ENCODE measurements around the gene PRKN. TPM values are rescaled to one million over a fixed set of nuclear protein-coding genes. Genes with fewer than 3 reads are reported as not detected.

Gene PRKN
- total and polyA plus RNA-seq, 2 experiments from 2014 or later, result 0.10 to 0.84 TPM

DNA sequence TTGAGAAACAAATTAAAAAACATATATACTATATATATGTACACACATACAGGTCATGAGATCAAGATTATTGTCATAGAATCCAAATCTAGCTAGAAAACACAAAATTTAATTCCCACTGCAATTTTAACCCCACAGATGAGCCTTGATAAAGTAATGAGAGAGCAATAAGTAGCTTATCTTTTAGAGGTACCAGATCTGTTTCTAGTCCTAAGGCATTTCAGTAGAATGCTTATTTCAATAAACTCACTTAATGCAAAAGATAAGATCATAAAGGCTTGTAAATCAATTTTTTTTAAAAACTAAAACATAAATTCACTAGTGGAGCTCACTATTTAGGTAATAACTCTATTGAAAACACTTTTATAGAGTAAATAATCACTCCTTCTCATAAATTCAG lies 47.2 kb downstream of the PRKN start:
- Histone ChIP-seq H3K79me2 (replicated peaks; ENCODE audit: insufficient read depth) (no peaks in the 10 kb centered on the region), H3K36me3 (ENCODE audit: insufficient read depth) (no peaks in the 10 kb centered on the region), H2AFZ (no peak overlapping the region), H3K4me1 (ENCODE audit: insufficient read depth) (no peaks in the 10 kb centered on the region), H3K9me2 (ENCODE audit: insufficient read depth) (no peaks in the 10 kb centered on the region), H3K27ac (ENCODE audit: low read depth) (no peak overlapping the region), H3F3A (replicated peaks; ENCODE audit: low read depth) (no peaks in the 10 kb centered on the region), H3K4me2 (no peak overlapping the region), H3K27me3 (ENCODE audit: insufficient read depth) (no peaks in the 10 kb centered on the region), H3K4me3 (no peak overlapping the region), H4K20me1 (replicated peaks; ENCODE audit: insufficient read depth) (no peaks in the 10 kb centered on the region)
- Mint-ChIP-seq H3K27me3 (ENCODE audit: insufficient read depth, low read depth, poor library complexity) (no peaks in the 10 kb centered on the region), H3K27ac (no peak overlapping the region), H3K36me3 (ENCODE audit: low read depth) (no peaks in the 10 kb centered on the region), H3K9me3 (no peaks in the 10 kb centered on the region), H3K4me3 (no peak overlapping the region), H3K4me1 (peaks cover 4% of the 10 kb centered on the region; the same call in 1 of the 3 replicates)
- no peak for ATAC-seq
- no peak for DNase-seq (ENCODE audit: low spot score)
- TF ChIP-seq POLR2AphosphoS5 (IDR thresholded peaks at IDR 0.05; ENCODE audit: low read depth) (no peak), NANOG (IDR thresholded peaks at IDR 0.05; ENCODE audit: borderline replicate concordance) (no peak), JUNB (IDR thresholded peaks at IDR 0.05; ENCODE audit: unreplicated experiment) (no peak), EZH2phosphoT487 (IDR thresholded peaks at IDR 0.05; ENCODE audit: unreplicated experiment) (no peak), CREB1 (CRISPR knock-in tag; IDR thresholded peaks at IDR 0.05; ENCODE audit: low read depth) (no peak), STAT1 (IDR thresholded peaks at IDR 0.05; ENCODE audit: unreplicated experiment) (no peak)
- TF ChIP-seq, protein P1, sequence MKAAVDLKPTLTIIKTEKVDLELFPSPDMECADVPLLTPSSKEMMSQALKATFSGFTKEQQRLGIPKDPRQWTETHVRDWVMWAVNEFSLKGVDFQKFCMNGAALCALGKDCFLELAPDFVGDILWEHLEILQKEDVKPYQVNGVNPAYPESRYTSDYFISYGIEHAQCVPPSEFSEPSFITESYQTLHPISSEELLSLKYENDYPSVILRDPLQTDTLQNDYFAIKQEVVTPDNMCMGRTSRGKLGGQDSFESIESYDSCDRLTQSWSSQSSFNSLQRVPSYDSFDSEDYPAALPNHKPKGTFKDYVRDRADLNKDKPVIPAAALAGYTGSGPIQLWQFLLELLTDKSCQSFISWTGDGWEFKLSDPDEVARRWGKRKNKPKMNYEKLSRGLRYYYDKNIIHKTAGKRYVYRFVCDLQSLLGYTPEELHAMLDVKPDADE (IDR thresholded peaks at IDR 0.05), result no peak

DNA sequence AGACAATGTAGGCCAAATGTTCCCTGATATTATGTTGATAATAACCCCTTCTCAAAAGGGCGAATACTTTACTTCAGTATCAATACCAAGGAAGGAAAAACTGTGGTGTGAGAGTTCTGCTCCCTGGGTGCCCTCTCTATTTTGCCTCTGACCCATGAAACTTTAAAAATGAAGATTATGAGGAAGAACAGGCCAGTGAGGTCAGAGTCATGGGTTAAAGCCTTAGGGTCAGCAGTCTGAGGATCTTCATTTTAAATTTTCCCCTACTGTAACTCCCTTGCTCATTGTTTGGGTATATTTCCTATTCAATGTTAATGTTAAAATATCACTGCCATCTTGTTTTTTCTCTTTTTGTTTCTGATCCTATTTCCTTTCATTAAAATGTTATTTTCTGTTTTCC lies 47.9 kb downstream of the PRKN start:
- H3K36me3 ChIP-seq (ENCODE audit: insufficient read depth), result no peaks in the 10 kb centered on the region
- no peaks in the 10 kb centered on the region for H3K27me3 ChIP-seq (ENCODE audit: insufficient read depth)
- no peak for DNase-seq (ENCODE audit: low spot score)
- no peak overlapping the region for H3K4me3 Mint-ChIP-seq
- no peaks in the 10 kb centered on the region for H4K20me1 ChIP-seq (replicated peaks; ENCODE audit: insufficient read depth)
- no peaks in the 10 kb centered on the region for H3K27me3 Mint-ChIP-seq (ENCODE audit: insufficient read depth, low read depth, poor library complexity)
- H3K4me3 ChIP-seq, result no peak overlapping the region
- no peaks in the 10 kb centered on the region for H3K36me3 Mint-ChIP-seq (ENCODE audit: low read depth)
- H3K9me2 ChIP-seq (ENCODE audit: insufficient read depth), result no peaks in the 10 kb centered on the region
- no peaks in the 10 kb centered on the region for H3K9me3 Mint-ChIP-seq
- no peaks in the 10 kb centered on the region for H3K4me1 ChIP-seq (ENCODE audit: insufficient read depth)
- no peak for ATAC-seq
- H3F3A ChIP-seq (replicated peaks; ENCODE audit: low read depth), result no peaks in the 10 kb centered on the region
- H2AFZ ChIP-seq, result no peak overlapping the region
- H3K4me1 Mint-ChIP-seq, result peaks cover 4% of the 10 kb centered on the region; the same call in 1 of the 3 replicates
- H3K27ac ChIP-seq (ENCODE audit: low read depth), result no peak overlapping the region
- H3K4me2 ChIP-seq, result no peak overlapping the region
- no peak overlapping the region for H3K27ac Mint-ChIP-seq
- no peaks in the 10 kb centered on the region for H3K79me2 ChIP-seq (replicated peaks; ENCODE audit: insufficient read depth)
- no peak for TF ChIP-seq ZNF331 (CRISPR knock-in tag; IDR thresholded peaks at IDR 0.05; ENCODE audit: low read depth)
- no peak for TF ChIP-seq JUNB (IDR thresholded peaks at IDR 0.05; ENCODE audit: unreplicated experiment)
- TF ChIP-seq, protein P1 (IDR thresholded peaks at IDR 0.05), result no peak
- TF ChIP-seq CREB1 (CRISPR knock-in tag; IDR thresholded peaks at IDR 0.05; ENCODE audit: low read depth), result no peak
- TF ChIP-seq ZNF114 (CRISPR knock-in tag; IDR thresholded peaks at IDR 0.05), result no peak
- no peak for TF ChIP-seq STAT1 (IDR thresholded peaks at IDR 0.05; ENCODE audit: unreplicated experiment)
- TF ChIP-seq, protein P2, sequence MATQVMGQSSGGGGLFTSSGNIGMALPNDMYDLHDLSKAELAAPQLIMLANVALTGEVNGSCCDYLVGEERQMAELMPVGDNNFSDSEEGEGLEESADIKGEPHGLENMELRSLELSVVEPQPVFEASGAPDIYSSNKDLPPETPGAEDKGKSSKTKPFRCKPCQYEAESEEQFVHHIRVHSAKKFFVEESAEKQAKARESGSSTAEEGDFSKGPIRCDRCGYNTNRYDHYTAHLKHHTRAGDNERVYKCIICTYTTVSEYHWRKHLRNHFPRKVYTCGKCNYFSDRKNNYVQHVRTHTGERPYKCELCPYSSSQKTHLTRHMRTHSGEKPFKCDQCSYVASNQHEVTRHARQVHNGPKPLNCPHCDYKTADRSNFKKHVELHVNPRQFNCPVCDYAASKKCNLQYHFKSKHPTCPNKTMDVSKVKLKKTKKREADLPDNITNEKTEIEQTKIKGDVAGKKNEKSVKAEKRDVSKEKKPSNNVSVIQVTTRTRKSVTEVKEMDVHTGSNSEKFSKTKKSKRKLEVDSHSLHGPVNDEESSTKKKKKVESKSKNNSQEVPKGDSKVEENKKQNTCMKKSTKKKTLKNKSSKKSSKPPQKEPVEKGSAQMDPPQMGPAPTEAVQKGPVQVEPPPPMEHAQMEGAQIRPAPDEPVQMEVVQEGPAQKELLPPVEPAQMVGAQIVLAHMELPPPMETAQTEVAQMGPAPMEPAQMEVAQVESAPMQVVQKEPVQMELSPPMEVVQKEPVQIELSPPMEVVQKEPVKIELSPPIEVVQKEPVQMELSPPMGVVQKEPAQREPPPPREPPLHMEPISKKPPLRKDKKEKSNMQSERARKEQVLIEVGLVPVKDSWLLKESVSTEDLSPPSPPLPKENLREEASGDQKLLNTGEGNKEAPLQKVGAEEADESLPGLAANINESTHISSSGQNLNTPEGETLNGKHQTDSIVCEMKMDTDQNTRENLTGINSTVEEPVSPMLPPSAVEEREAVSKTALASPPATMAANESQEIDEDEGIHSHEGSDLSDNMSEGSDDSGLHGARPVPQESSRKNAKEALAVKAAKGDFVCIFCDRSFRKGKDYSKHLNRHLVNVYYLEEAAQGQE (IDR thresholded peaks at IDR 0.05; ENCODE audit: unreplicated experiment), result no peak
- TF ChIP-seq POLR2AphosphoS5 (IDR thresholded peaks at IDR 0.05; ENCODE audit: low read depth), result no peak
- no peak for TF ChIP-seq EZH2 (IDR thresholded peaks at IDR 0.05; ENCODE audit: low read depth, unreplicated experiment)
- no peak for TF ChIP-seq NANOG (IDR thresholded peaks at IDR 0.05; ENCODE audit: borderline replicate concordance)
- TF ChIP-seq EZH2phosphoT487 (IDR thresholded peaks at IDR 0.05; ENCODE audit: unreplicated experiment), result no peak
- TF ChIP-seq, protein P3, sequence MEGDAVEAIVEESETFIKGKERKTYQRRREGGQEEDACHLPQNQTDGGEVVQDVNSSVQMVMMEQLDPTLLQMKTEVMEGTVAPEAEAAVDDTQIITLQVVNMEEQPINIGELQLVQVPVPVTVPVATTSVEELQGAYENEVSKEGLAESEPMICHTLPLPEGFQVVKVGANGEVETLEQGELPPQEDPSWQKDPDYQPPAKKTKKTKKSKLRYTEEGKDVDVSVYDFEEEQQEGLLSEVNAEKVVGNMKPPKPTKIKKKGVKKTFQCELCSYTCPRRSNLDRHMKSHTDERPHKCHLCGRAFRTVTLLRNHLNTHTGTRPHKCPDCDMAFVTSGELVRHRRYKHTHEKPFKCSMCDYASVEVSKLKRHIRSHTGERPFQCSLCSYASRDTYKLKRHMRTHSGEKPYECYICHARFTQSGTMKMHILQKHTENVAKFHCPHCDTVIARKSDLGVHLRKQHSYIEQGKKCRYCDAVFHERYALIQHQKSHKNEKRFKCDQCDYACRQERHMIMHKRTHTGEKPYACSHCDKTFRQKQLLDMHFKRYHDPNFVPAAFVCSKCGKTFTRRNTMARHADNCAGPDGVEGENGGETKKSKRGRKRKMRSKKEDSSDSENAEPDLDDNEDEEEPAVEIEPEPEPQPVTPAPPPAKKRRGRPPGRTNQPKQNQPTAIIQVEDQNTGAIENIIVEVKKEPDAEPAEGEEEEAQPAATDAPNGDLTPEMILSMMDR (conservative IDR thresholded peaks at IDR 0.05; ENCODE audit: low read depth in 2 of 2), result no peak

Data from GM23338 (cell line).